Liver (tissue), 3 donors: ENCODE results near the gene DPH2.

Experiments
- GABPA ChIP-seq, 2 donors: IDR thresholded peaks in 1 of 2; conservative IDR thresholded peaks in 1 of 2; 2 replicates each; pipeline ENCODE4 v1.6.1; 2016; ENCODE audit warnings: antibody characterized with exemption in 2 of 2, mild to moderate bottlenecking in 1 of 2, moderate library complexity in 1 of 2
- HNF4A ChIP-seq, 2 donors: conservative IDR thresholded peaks; 2 replicates each; pipeline ENCODE4 v1.6.1; 2016; ENCODE audit warnings: antibody characterized with exemption in 2 of 2, mild to moderate bottlenecking in 2 of 2
- HNF4G ChIP-seq: IDR thresholded peaks from 2 replicates; pipeline ENCODE4 v1.6.1; 2016; ENCODE audit warnings: antibody characterized with exemption
- JUND ChIP-seq, 2 donors: IDR thresholded peaks; 2 replicates each; pipeline ENCODE4 v1.6.1; 2016; ENCODE audit warnings: antibody characterized with exemption in 2 of 2
- RAD21 ChIP-seq, 2 donors: IDR thresholded peaks; 2 replicates each; pipeline ENCODE4 v1.6.1; 2016; ENCODE audit warnings: antibody characterized with exemption in 2 of 2, mild to moderate bottlenecking in 2 of 2
- SP1 ChIP-seq: IDR thresholded peaks from 2 replicates; pipeline ENCODE4 v1.6.1; 2018; ENCODE audit warnings: antibody characterized with exemption, mild to moderate bottlenecking
- TAF1 ChIP-seq: conservative IDR thresholded peaks from 2 replicates; pipeline ENCODE4 v1.6.1; 2016; ENCODE audit warnings: antibody characterized with exemption, mild to moderate bottlenecking
- YY1 ChIP-seq: IDR thresholded peaks from 2 replicates; pipeline ENCODE4 v1.6.1; 2016; ENCODE audit warnings: antibody characterized with exemption, mild to moderate bottlenecking
- TF ChIP-seq, protein P1 (sequence below): fragments of 150-350 bp; IDR thresholded peaks from 2 replicates; pipeline ENCODE4 v1.5.1; 2017; ENCODE audit warnings: improper control_type of control experiment, low read depth, low read length; ENCODE audit not compliant: missing input control
- TF ChIP-seq, protein P2 (sequence below): IDR thresholded peaks from 2 replicates; pipeline ENCODE4 v1.6.1; 2016; ENCODE audit warnings: antibody characterized with exemption, mild to moderate bottlenecking
- TF ChIP-seq, protein P3 (sequence below): IDR thresholded peaks from 2 replicates; pipeline ENCODE4 v1.6.1; 2016; ENCODE audit warnings: antibody characterized with exemption
- TF ChIP-seq, protein P4 (sequence below): IDR thresholded peaks from 2 replicates; pipeline ENCODE4 v1.6.1; 2016; ENCODE audit warnings: antibody characterized with exemption
- donor health status: healthy.
- donor health status: healthy.

DNA sequence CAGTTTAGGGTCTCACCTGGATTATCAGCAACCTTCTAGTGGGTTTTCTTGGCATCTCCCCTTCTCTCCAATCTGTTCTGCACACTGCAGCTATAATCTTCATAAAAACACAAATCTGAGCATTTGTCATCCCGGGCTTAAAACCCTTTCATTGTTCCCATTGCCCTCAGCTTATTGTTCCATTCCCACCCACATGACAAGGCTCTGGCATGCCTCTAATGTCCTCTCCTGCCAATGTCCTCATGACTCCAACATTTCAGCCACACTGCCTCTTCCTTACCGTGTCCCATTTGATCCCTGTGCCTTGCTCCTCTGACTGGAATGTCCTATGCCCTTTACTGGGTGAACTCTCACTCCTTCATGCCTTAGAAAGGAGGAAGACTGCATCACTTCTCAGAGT, 7.5 kb upstream of the DPH2 start:
- TF ChIP-seq, protein P1, sequence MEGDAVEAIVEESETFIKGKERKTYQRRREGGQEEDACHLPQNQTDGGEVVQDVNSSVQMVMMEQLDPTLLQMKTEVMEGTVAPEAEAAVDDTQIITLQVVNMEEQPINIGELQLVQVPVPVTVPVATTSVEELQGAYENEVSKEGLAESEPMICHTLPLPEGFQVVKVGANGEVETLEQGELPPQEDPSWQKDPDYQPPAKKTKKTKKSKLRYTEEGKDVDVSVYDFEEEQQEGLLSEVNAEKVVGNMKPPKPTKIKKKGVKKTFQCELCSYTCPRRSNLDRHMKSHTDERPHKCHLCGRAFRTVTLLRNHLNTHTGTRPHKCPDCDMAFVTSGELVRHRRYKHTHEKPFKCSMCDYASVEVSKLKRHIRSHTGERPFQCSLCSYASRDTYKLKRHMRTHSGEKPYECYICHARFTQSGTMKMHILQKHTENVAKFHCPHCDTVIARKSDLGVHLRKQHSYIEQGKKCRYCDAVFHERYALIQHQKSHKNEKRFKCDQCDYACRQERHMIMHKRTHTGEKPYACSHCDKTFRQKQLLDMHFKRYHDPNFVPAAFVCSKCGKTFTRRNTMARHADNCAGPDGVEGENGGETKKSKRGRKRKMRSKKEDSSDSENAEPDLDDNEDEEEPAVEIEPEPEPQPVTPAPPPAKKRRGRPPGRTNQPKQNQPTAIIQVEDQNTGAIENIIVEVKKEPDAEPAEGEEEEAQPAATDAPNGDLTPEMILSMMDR: no peak
- TF ChIP-seq, protein P2, sequence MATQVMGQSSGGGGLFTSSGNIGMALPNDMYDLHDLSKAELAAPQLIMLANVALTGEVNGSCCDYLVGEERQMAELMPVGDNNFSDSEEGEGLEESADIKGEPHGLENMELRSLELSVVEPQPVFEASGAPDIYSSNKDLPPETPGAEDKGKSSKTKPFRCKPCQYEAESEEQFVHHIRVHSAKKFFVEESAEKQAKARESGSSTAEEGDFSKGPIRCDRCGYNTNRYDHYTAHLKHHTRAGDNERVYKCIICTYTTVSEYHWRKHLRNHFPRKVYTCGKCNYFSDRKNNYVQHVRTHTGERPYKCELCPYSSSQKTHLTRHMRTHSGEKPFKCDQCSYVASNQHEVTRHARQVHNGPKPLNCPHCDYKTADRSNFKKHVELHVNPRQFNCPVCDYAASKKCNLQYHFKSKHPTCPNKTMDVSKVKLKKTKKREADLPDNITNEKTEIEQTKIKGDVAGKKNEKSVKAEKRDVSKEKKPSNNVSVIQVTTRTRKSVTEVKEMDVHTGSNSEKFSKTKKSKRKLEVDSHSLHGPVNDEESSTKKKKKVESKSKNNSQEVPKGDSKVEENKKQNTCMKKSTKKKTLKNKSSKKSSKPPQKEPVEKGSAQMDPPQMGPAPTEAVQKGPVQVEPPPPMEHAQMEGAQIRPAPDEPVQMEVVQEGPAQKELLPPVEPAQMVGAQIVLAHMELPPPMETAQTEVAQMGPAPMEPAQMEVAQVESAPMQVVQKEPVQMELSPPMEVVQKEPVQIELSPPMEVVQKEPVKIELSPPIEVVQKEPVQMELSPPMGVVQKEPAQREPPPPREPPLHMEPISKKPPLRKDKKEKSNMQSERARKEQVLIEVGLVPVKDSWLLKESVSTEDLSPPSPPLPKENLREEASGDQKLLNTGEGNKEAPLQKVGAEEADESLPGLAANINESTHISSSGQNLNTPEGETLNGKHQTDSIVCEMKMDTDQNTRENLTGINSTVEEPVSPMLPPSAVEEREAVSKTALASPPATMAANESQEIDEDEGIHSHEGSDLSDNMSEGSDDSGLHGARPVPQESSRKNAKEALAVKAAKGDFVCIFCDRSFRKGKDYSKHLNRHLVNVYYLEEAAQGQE: no peak
- no peak for TF ChIP-seq HNF4G
- TF ChIP-seq GABPA (IDR thresholded peaks at IDR 0.05 in 1 of 2, conservative IDR thresholded peaks at IDR 0.05 in 1 of 2): no peak
- TF ChIP-seq TAF1: no peak
- no peak for TF ChIP-seq YY1
- TF ChIP-seq, protein P3, sequence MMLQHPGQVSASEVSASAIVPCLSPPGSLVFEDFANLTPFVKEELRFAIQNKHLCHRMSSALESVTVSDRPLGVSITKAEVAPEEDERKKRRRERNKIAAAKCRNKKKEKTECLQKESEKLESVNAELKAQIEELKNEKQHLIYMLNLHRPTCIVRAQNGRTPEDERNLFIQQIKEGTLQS: no peak
- TF ChIP-seq, protein P4, sequence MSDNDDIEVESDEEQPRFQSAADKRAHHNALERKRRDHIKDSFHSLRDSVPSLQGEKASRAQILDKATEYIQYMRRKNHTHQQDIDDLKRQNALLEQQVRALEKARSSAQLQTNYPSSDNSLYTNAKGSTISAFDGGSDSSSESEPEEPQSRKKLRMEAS: no peak
- TF ChIP-seq JUND (IDR thresholded peaks at IDR 0.05): no peak
- TF ChIP-seq RAD21 (IDR thresholded peaks at IDR 0.05): no peak
- TF ChIP-seq SP1: no peak
- no peak for TF ChIP-seq HNF4A (conservative IDR thresholded peaks at IDR 0.05)
